B cell (primary cell): ENCODE data around the gene GDPD4. TPM values are rescaled to one million over a fixed set of nuclear protein-coding genes. Genes with fewer than 3 reads are reported as not detected.
A peak's percentile ranks its signal among the peaks of the same experiment; 100 is the strongest.

Experiments
- ATAC-seq: fragments of 200-7000 bp; cut with Tn5 transposase; one replicate; pipeline ENCODE4 v1.10.0; 2021; ENCODE audit warnings: low read depth, mild to moderate bottlenecking, moderate number of reproducible peaks, moderate library complexity
- CTCF ChIA-PET: fragments of 350-600 bp; sonication (Branson Sonifier 250); formaldehyde crosslinking; loops from one replicate; lab custom pipeline; 2021; ENCODE audit warnings: antibody characterized with exemption, inconsistent platforms; lab: Charles Lee
- POLR2A ChIA-PET: fragments of 350-600 bp; sonication (Branson Sonifier 250); formaldehyde crosslinking; loops from one replicate; lab custom pipeline; 2021; ENCODE audit warnings: antibody characterized with exemption; lab: Charles Lee
- DNase-seq: peaks from one replicate; pipeline ENCODE4 v3.0.0; 2013
- H2AFZ ChIP-seq: 2 replicates; pipeline ENCODE4 v1.6.1; 2012; ENCODE audit warnings: mild to moderate bottlenecking, low read depth, low read length; ENCODE audit not compliant: insufficient read depth, poor library complexity, severe bottlenecking
- H3K27ac ChIP-seq, 2 donors: 1 replicate in 1 of 2; 2 replicates in 1 of 2; pipeline ENCODE4 v1.5.1; 2012 to 2013; ENCODE audit warnings: low read length in 2 of 2, mild to moderate bottlenecking in 2 of 2, moderate library complexity in 1 of 2
- H3K27me3 ChIP-seq, 4 experiments: fragments of 200-600 bp in 1 of 4; sonication (generic) in 1 of 4; replicated peaks in 1 of 4; 1 replicate in 2 of 4; 2 replicates in 2 of 4; pipeline versions ENCODE4 v1.6.1 to v1.7.0; 2013 to 2016; ENCODE audit warnings: low read length in 3 of 4, mild to moderate bottlenecking in 2 of 4, mixed read lengths in 1 of 4, moderate library complexity in 1 of 4; ENCODE audit not compliant: insufficient read depth in 4 of 4, control insufficient read depth in 3 of 4; ENCODE audit errors: control extremely low read depth in 1 of 4
- H3K36me3 ChIP-seq, 2 experiments: replicated peaks in 1 of 2; 1 replicate in 1 of 2; 2 replicates in 1 of 2; pipeline versions ENCODE4 v1.6.1 to v1.7.1; 2013; ENCODE audit warnings: low read length in 1 of 2; ENCODE audit not compliant: insufficient read depth in 2 of 2, control insufficient read depth in 1 of 2; ENCODE audit errors: control extremely low read depth in 1 of 2, extremely low read depth in 1 of 2
- H3K4me1 ChIP-seq, 2 donors: fragments of 200-600 bp in 1 of 2; sonication (generic) in 1 of 2; 1 replicate in 1 of 2; 2 replicates in 1 of 2; pipeline versions ENCODE4 v1.5.1 to v1.6.1; 2013 to 2017; ENCODE audit warnings: low read length in 2 of 2; ENCODE audit not compliant: control insufficient read depth in 2 of 2, insufficient read depth in 2 of 2
- H3K4me2 ChIP-seq: replicated peaks from 2 replicates; pipeline ENCODE3; 2012; ENCODE audit warnings: mild to moderate bottlenecking, low read depth, low read length; ENCODE audit not compliant: poor library complexity, severe bottlenecking
- H3K4me3 ChIP-seq, 5 experiments: fragments of 200-600 bp in 1 of 5; sonication (generic) in 1 of 5; 1 replicate in 3 of 5; 2 replicates in 2 of 5; pipeline versions ENCODE4 v1.5.1 to v1.7.0; 2011 to 2016; ENCODE audit warnings: low read length in 4 of 5, mild to moderate bottlenecking in 4 of 5, low read depth in 2 of 5, control low read depth in 1 of 5, moderate library complexity in 1 of 5; ENCODE audit not compliant: insufficient read depth in 1 of 5; ENCODE audit errors: control extremely low read depth in 1 of 5, extremely low read depth in 1 of 5
- H3K79me2 ChIP-seq: fragments of 200-600 bp; sonication (generic); one replicate; pipeline ENCODE4 v1.6.0; 2016; ENCODE audit warnings: low read length; ENCODE audit not compliant: control insufficient read depth, insufficient read depth
- H3K9ac ChIP-seq: fragments of 200-600 bp; sonication (generic); 2 replicates; pipeline ENCODE4 v1.6.1; 2017; ENCODE audit warnings: mild to moderate bottlenecking, low read length, moderate library complexity
- H3K9me3 ChIP-seq, 3 donors: one replicate each; pipeline versions ENCODE4 v1.6.1 to v1.7.1; 2013; ENCODE audit warnings: low read length in 2 of 3; ENCODE audit not compliant: control insufficient read depth in 2 of 3, insufficient read depth in 1 of 3; ENCODE audit errors: control extremely low read depth in 1 of 3
- H4K20me1 ChIP-seq: 2 replicates; pipeline ENCODE4 v1.6.0; 2012; ENCODE audit warnings: mild to moderate bottlenecking, low read length; ENCODE audit not compliant: insufficient read depth, control insufficient read depth, poor library complexity, severe bottlenecking
- H3K27ac Mint-ChIP-seq: one replicate; pipeline ENCODE4 v1.8.0; 2021; ENCODE audit warnings: mixed read lengths
- H3K27me3 Mint-ChIP-seq: one replicate; pipeline ENCODE4 v1.8.0; 2021; ENCODE audit warnings: mixed read lengths
- H3K4me1 Mint-ChIP-seq: one replicate; pipeline ENCODE4 v1.8.0; 2021; ENCODE audit warnings: mixed read lengths
- H3K4me3 Mint-ChIP-seq: one replicate; pipeline ENCODE4 v1.8.0; 2021; ENCODE audit warnings: mixed read lengths
- H3K9me3 Mint-ChIP-seq: one replicate; pipeline ENCODE4 v1.8.0; 2022; ENCODE audit warnings: mixed read lengths; ENCODE audit not compliant: insufficient read depth
- EZH2 ChIP-seq: IDR thresholded peaks from 2 replicates; pipeline ENCODE4 v1.6.1; 2012; ENCODE audit warnings: borderline replicate concordance, low read depth, mild to moderate bottlenecking, moderate library complexity, low read length; ENCODE audit not compliant: insufficient read depth, poor library complexity, severe bottlenecking
- WGBS: methylation state at CpG from one replicate; pipeline ENCODE4 v1.1.5; 2013; ENCODE audit warnings: missing lambda C conversion rate; ENCODE audit not compliant: insufficient coverage; 5-methylcytosine and 5-hydroxymethylcytosine counted together
- intact Hi-C: fragments of 100-400 bp; cut with micrococcal nuclease; formaldehyde crosslinking; loops from one replicate; pipeline ENCODE4 v1.10.0; 2022
- polyA plus RNA-seq: library from polyadenylated mRNA; depleted of rRNA; stranded (reverse); fragments of >200 nt; gene quantifications from 2 replicates; pipeline ENCODE4 v1.2.3, GENCODE V29; 2012
- total RNA-seq, 2 donors: library from RNA; stranded (reverse); fragments of 120-200 nt in 1 of 2; gene quantifications; 1 replicate in 1 of 2; 2 replicates in 1 of 2; pipeline versions ENCODE4 v1.2.3 to v1.2.4, GENCODE V29; 2013 to 2022
- TF ChIP-seq, protein P1 (sequence below): fragments of 200-600 bp; IDR thresholded peaks from one replicate; pipeline ENCODE4 v1.8.0; 2022; ENCODE audit warnings: antibody characterized with exemption, mild to moderate bottlenecking

Gene GDPD4
- total and polyA plus RNA-seq, 2 donors (not counting 1 experiment from before 2014, with no cell fraction given) = not detected

DNA sequence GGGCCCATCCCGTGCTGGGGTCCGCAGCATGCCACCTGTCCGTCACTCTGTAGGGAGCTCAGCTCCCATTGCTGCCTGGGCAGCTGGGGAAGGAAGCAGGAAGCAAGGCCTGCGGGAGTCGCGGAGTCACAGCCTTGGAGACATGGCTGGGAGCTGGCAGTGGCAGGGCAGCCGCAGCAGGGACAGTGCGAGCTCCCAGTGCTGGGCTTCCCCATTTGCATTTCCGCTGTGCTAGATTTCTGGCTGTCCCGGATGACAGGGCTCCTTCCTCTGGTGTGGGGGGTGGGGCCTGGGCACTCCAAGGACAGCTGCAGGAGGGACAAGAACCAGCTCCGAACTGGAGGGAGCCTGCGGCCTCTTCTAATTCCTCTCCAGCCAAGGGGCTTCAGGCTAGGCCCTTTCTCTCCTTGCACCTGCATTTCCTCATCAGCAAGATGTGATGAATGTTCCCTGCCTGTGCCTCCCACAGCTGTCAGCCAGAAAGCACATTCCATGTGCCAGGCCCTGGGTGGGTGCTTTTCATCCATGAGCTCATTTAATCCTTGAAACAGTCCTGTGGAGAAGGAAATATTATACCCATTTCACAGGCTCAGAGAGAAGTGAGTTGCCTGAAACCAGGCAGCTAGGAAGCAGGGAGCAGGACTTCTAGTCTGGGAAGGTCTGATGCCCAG is 125.5 kb downstream of the GDPD4 start:
- Histone ChIP-seq H3K27ac (no peak overlapping the region), H3K4me2 (peak overlapping the region; percentile 46), H3K36me3 (no peaks in the 10 kb centered on the region), H3K27me3 (no peaks in the 10 kb centered on the region), H3K79me2 (no peaks in the 10 kb centered on the region), H4K20me1 (no peaks in the 10 kb centered on the region), H3K9me3 (no peaks in the 10 kb centered on the region), H3K9ac (no peak overlapping the region), H2AFZ (peak overlapping the region; percentile 47), H3K4me1 (peaks cover 0 to 11% of the 10 kb centered on the region in 2 donors), H3K4me3 (no peak overlapping the region)
- Mint-ChIP-seq H3K4me1 (peaks cover 15% of the 10 kb centered on the region), H3K9me3 (no peaks in the 10 kb centered on the region), H3K27ac (no peak overlapping the region), H3K27me3 (no peaks in the 10 kb centered on the region), H3K4me3 (peak overlapping the region; percentile 19)
- WGBS = 10% methylated on average over 9 of the region's 12 CpGs
- intact Hi-C loops = no loop called here
- ATAC-seq = no peak
- TF ChIP-seq EZH2 = no peak
- TF ChIP-seq, protein P1, sequence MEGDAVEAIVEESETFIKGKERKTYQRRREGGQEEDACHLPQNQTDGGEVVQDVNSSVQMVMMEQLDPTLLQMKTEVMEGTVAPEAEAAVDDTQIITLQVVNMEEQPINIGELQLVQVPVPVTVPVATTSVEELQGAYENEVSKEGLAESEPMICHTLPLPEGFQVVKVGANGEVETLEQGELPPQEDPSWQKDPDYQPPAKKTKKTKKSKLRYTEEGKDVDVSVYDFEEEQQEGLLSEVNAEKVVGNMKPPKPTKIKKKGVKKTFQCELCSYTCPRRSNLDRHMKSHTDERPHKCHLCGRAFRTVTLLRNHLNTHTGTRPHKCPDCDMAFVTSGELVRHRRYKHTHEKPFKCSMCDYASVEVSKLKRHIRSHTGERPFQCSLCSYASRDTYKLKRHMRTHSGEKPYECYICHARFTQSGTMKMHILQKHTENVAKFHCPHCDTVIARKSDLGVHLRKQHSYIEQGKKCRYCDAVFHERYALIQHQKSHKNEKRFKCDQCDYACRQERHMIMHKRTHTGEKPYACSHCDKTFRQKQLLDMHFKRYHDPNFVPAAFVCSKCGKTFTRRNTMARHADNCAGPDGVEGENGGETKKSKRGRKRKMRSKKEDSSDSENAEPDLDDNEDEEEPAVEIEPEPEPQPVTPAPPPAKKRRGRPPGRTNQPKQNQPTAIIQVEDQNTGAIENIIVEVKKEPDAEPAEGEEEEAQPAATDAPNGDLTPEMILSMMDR = no peak
- ChIA-PET POLR2A (no interaction called here), CTCF (no interaction called here)
- no peak for DNase-seq

DNA sequence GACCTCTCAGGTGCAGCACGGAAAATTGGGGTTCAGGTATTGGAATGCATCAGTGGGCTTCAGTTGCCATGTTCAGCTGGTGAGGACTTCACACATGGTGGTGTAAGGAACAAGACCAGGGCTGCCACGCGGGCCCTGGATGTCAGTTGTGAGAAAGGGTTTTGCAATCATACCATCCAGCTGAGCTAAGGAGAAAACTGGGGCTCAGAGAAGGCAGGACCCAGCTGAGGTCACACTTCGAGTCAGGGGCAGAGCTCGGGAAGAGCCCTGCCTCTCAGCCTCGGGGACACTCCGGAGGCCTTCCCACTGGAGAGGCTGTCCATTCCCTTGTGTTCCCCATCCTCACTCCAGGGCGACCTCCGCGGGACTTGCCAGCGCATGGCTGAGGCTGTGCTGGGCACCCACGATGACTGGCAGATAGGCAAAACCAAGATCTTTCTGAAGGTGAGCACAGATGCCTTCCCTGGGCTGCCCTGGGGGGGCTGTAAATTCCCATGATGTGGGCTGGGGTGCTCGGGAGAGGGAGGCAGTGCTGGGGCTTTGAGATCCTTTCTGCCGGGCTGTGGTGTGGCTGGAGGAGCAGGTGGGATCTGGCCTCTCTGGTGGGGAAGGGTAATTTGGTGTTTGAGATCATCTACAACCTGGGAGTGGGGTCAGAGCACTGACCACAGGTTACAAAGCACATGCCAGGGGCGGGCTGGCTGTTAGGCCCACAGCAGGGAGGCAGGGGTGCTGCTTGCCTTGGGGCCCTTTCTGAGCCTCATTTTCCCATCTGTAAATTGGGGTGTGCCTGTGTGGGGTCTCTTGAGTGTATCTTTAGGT is 126.3 kb downstream of the GDPD4 start:
- H3K27ac ChIP-seq = no peak overlapping the region
- CTCF ChIA-PET = no interaction called here
- Mint-ChIP-seq H3K4me3 (peak overlapping the region; percentile 19), H3K4me1 (peaks cover 15% of the 10 kb centered on the region), H3K9me3 (no peaks in the 10 kb centered on the region), H3K27ac (no peak overlapping the region), H3K27me3 (no peaks in the 10 kb centered on the region)
- H2AFZ ChIP-seq = peak overlapping the region; percentile 47
- H3K9me3 ChIP-seq = no peaks in the 10 kb centered on the region
- peak overlapping the region; percentile 46 for H3K4me2 ChIP-seq
- TF ChIP-seq, protein P1 = no peak
- no peak for TF ChIP-seq EZH2
- H3K36me3 ChIP-seq = no peaks in the 10 kb centered on the region
- H4K20me1 ChIP-seq = no peaks in the 10 kb centered on the region
- ATAC-seq (no peak), DNase-seq (no peak)
- POLR2A ChIA-PET = no interaction called here
- WGBS = 81% methylated on average over 15 of the region's 15 CpGs
- no peak overlapping the region for H3K4me3 ChIP-seq
- no peak overlapping the region for H3K9ac ChIP-seq
- no peaks in the 10 kb centered on the region for H3K27me3 ChIP-seq
- intact Hi-C loops = no loop called here
- H3K4me1 ChIP-seq = peaks cover 0 to 11% of the 10 kb centered on the region in 2 donors
- no peaks in the 10 kb centered on the region for H3K79me2 ChIP-seq
